GM12874 (cell line): ENCODE data around the gene ITSN1.

Experiments
- TF ChIP-seq, protein P1 (sequence below): IDR thresholded peaks from 2 replicates; pipeline ENCODE4 v1.5.1; 2011; ENCODE audit warnings: low read depth, mild to moderate bottlenecking, control low read depth, low read length, moderate library complexity; ENCODE audit not compliant: insufficient read depth

Gene ITSN1

DNA sequence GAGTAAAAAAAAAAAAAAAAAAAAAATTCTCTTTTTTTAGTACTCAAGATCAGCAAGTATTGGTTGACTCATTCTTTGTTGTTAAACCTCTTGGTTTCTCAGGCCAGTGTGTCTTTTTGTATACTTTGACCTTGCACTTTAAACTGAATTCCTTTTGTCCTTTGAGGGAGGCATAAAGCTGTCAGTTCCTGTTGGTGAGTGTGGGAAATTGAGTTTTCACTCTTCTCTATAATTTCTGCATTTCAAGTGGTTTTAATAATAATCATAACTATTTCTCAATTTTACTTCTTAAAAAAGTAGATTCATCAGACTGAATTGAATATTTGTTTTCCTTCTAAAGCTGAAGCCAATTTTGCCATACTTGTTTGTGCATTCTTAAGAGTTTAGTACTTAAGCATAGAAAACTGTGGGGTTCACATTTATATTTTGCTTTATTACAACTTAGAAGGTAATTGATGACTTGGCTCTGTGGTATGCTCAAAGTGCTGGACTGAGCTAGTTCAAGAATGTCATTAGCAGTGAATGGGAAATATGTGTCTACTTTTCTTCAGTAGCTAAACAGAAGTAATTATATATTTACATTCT is 43.4 kb downstream of the ITSN1 start:
- TF ChIP-seq, protein P1, sequence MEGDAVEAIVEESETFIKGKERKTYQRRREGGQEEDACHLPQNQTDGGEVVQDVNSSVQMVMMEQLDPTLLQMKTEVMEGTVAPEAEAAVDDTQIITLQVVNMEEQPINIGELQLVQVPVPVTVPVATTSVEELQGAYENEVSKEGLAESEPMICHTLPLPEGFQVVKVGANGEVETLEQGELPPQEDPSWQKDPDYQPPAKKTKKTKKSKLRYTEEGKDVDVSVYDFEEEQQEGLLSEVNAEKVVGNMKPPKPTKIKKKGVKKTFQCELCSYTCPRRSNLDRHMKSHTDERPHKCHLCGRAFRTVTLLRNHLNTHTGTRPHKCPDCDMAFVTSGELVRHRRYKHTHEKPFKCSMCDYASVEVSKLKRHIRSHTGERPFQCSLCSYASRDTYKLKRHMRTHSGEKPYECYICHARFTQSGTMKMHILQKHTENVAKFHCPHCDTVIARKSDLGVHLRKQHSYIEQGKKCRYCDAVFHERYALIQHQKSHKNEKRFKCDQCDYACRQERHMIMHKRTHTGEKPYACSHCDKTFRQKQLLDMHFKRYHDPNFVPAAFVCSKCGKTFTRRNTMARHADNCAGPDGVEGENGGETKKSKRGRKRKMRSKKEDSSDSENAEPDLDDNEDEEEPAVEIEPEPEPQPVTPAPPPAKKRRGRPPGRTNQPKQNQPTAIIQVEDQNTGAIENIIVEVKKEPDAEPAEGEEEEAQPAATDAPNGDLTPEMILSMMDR = no peak

DNA sequence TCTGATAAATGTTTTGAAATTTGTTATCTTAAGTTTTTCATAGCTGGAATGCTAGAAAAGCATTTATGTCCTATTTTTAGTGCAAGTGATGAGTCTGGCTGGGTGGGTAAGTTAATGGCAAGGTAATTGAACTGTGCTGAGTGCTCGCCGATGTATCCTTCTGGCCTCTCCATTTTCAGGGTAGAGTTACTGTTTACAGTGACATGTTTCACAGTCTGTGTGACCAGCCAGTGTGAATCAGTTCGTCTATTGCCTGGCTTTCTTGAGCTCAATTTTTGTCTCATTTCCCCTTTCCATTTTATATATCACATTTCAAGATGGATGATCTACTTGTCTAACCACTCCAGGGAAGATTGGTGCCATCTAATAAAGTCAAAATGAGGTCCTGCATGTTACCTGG is 44.1 kb downstream of the ITSN1 start:
- TF ChIP-seq, protein P1 = no peak

DNA sequence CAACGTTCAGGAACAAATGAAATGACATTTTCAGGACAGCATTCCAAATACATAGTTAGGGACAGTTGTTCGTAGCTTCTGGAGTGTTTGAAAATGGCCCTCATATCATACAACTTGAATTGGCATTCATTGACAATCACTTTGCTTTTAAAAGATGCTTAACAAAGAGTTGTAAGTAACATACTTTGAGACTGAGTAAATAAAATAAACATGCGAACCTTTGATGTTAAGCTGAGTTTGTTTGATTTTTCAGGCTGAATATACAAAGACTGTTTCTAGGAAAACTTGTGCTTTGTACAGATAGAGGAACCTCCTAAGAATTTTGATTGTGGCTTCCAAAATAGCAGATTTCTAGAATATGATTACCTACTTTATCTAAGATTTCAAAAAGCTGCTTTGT is 45.3 kb downstream of the ITSN1 start:
- TF ChIP-seq, protein P1 = no peak

DNA sequence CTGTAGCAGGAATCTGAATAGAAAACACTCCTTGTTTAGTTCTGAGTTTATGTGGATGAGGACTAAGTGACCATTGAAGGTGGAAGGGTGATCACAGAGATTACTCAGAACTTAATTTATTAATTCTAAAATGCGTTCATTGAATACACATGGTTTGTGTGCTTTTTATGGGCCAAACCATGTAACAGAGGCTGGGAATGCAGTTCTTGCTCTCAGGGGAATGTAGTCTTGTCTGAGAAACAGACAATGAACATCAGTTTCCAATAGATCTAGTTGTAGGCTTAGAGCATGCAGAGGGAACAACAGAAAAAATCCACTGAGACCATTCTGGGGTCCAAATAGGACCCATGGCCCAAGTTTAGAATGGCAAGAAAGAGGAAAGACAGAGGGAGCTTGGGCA is 46.1 kb downstream of the ITSN1 start:
- TF ChIP-seq, protein P1 = no peak

DNA sequence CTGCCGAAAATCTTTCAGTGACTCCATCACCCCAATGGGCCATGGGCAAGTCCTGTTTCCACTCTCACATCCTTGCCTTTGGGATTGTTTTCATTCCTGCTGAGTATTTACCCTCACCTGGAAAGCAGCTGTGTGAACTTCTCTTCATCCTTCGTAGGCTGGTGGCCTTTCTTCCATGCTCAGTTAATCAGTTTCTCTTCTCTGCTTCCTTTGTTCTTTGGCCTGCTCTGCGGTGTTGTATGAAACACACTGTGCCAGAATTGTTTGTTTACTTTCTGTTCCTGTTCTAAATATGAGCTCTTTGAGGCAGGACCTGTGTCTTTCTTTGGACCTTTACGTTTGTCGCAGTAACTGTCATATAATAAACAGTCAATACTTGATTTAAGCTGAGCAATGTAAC is 48.6 kb downstream of the ITSN1 start:
- TF ChIP-seq, protein P1 = no peak

DNA sequence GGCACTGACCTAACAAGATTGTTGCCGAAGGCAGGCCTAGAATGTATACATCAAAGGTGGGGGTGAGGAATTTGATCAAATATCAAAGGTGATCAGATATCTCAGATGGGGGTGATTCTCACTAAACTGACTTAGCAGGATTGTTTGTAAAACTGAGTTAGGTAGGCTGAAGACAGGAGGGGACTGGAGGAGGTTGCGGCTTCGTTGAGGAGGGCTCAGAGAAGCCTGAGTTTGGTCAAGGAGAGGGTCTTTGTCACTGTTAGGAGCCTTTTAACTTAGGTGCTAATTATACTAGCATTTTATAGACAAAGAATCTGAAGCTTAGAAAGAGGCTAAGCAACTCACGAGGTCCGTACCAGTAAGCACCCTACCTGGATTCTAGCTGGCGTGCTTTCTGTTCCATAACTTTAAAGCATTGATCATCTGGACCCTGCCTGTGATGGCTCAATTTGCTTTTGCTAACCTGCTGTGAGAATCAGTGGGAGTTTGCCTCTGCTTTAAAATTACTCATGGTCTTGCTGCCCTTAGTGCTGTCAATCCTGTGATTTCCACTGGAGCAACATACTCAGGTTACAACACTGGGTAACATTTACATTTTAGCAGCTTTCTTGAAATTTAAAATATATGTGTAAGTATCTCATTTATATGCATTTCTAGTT is 49.8 kb downstream of the ITSN1 start:
- TF ChIP-seq, protein P1 = no peak

DNA sequence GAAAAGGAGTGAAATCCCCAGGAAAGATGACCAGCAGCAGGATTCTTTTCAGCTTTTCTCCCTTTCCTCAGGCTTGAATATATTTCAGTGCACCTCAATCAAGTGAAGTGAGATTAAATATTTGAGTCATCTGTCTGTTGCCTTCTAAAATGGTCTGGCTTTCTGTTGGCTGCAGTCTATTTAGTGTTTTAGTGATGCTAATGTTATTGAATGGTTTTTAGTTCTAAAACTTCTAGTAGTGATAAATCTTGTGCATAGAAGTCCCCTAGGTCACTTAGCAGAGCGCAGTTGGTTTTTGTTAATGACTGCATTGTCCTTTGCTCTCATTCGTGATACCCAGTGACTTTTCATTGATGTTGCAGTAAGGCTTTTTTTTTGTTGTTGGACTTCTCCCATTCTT is 53.5 kb downstream of the ITSN1 start:
- TF ChIP-seq, protein P1 = no peak

DNA sequence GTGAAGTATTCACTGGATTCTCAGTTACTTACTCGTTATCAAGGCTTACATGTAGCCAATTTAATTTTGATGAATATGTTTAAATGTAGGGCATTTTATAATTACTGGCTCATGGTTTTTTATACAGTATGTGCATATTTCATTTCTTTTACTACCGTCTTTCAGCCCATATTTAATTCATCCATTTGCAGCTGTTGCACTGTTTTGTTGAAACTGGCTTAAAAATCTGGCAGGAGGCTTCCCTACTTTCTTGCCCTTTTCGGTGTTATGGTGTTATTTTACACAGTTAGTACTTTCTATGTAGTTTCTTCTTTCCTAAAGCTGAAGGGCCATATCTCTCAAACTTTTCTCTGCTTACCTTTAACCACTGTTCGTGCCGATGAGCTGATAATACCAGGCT is 54.2 kb downstream of the ITSN1 start:
- TF ChIP-seq, protein P1 = no peak
